HG02610 (cell line): Measurements from ENCODE around the gene USP25.
A peak's percentile ranks its signal among the peaks of the same experiment; 100 is the strongest.

Source experiments
- ATAC-seq: cut with Tn5 transposase; IDR thresholded peaks from one replicate; pipeline ENCODE4 v1.9.1; 2021; ENCODE audit warnings: mild to moderate bottlenecking, moderate library complexity; ENCODE audit not compliant: unreplicated experiment

Gene USP25

DNA sequence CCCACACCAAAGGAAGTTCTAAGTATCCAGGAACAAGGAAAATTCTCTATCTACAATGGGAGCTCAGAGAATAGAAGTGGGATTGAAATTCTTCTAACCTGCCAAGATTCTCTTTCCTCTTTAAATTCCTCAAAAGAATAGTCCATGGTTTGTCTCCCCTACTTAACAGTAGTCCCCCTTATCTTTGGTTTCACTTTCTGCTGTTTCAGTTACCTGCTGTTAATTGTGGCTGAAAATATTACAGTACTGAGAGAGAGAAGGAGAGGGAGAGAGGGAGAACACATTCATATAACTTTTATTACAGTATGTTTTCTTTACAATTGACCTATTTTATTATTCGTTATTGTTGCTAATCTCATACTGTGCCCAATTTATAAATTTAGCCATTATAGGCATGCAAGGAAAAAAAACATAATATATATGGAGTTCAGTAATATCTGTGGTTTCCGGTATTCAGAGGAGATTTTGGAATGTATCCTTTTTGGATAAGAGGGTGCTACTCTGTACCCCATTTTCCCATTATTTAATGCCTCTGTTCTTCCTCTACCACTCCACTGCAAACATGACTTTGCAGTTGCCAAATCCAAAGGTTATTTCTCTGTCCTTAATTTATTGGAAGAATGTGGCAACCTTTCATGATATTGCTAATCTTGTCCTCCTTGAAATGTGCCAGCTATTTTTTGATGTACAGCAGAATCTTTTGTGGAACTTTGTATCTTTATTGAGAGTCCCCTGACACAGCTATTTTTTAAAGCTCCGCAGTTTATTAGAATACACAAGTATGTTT is 68.0 kb downstream of the USP25 start:
- peak; percentile 60 for ATAC-seq

DNA sequence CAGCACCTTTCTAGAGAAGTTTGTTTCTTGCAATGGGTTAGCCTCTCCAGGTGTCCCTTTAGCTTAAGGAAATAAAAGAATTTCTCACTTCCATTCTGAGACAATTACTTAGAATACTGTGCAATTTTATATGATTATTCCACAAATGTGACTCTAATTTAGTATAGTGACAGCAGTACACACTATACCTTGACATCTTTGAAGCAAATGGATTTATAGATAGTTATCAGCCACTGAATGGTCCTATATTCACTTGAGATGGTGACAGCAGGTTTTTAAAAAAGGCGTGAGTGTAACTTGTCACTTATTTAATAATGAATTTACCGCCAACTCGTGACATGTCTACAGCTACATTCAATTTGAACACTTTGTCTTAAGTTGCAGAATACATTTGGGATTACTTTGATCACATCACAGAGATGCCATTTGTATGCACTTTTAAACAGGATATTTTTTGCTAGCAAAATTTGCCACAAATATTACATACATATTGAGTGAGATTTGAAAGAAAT is 71.6 kb downstream of the USP25 start:
- ATAC-seq = no peak

DNA sequence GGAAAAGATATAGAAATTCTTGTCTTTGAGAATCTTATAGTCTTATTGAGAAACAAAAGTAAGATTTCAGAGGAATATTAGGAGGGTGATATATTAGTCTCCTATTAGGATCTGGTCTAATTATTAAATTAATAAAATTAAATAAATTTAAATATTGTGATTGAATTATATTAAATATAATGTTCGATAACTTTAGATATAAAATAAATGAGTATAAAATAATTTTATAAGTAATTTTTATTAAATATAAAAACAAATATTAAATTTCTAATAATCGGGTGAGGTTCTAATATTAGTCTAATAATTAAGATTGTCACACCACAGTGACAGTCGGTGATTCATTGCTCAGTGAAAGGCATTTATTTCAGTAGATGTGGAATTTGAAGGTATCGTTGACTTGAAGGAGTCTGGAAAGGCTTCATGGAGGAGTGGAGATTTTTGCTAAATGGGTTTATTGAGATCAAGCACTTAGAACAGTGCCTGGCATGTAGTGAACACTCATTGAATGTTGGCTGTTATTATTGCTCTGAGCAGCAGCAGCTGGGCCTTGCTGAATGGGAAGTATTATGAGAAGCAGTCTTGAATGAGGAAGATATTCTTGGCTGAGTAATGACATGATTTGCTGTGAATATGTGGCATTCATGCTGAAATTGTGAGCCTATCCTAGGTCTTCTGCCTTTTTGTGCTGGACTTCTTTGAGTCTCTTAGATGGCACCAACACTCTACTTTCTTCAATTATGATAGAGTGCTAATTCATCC is 74.6 kb downstream of the USP25 start:
- ATAC-seq = no peak

GRCh38 chr21:15809065-15809464 is 79.3 kb downstream of the USP25 start:
- ATAC-seq = no peak

GRCh38 chr21:15809818-15810217 is 80.0 kb downstream of the USP25 start:
- ATAC-seq = no peak

- ATAC-seq = no peak
Measured at GRCh38 chr21:15815285-15815684, 85.5 kb downstream of the USP25 start.

GRCh38 chr21:15820327-15820726 is 90.5 kb downstream of the USP25 start:
- no peak for ATAC-seq

GRCh38 chr21:15820852-15821379 is 91.1 kb downstream of the USP25 start:
- no peak for ATAC-seq

- no peak for ATAC-seq
Measured at GRCh38 chr21:15823486-15824150, 93.8 kb downstream of the USP25 start.

GRCh38 chr21:15825700-15826099 is 95.9 kb downstream of the USP25 start:
- no peak for ATAC-seq

DNA sequence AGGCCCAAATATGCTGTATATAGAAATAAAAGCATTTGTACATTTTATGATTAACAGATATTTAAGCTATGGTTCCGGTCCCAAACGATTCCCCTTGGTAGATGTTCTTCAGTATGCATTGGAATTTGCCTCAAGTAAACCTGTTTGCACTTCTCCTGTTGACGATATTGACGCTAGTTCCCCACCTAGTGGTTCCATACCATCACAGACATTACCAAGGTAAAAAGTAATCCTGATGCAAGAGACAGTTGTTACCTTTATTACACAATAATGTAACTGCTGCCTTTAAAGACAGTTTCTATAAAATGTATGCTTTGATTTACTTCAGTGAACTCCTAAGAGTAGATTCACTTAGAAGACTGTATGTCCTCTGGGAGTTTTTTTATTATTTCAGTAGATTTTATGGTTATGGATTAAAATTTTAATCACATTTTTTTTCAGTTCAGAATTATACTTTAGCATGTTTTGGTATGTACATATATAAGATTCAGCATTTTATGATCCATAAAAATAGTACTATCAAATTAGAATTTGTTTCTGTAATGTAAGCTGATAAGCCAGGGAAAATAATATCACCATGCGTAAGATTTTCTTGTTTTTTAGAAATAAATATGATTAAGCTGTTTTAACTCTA is 96.5 kb downstream of the USP25 start:
- no peak for ATAC-seq

DNA sequence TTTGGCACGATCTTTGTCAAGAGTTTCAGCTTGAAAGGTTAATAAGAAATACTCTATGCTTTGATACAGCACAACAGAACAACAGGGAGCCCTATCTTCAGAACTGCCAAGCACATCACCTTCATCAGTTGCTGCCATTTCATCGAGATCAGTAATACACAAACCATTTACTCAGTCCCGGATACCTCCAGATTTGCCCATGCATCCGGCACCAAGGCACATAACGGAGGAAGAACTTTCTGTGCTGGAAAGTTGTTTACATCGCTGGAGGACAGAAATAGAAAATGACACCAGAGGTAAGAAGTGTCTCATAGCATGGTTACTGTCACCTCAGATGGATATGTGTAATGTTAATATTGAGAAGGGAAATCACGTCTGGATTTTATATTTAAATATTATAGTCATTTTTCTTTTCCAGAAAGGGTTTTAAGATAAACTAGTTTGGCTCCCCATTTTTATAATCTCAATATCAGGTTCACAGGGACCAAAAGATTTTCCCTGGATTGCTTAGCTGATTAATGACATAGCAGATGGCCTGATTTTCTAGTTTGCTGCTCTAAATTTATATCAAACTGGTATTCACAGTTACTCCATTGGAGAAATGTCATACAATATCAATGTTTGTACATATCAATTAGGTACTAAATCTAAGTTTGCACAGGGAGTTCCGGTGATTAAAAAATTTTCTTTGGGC is 97.3 kb downstream of the USP25 start:
- ATAC-seq = no peak

- no peak for ATAC-seq
Measured at GRCh38 chr21:15831497-15831896, 101.7 kb downstream of the USP25 start.

- ATAC-seq = no peak
Measured at GRCh38 chr21:15837645-15838044, 107.9 kb downstream of the USP25 start.

- ATAC-seq = no peak
Measured at GRCh38 chr21:15839026-15839425, 109.2 kb downstream of the USP25 start.

- no peak for ATAC-seq
Measured at GRCh38 chr21:15839601-15840000, 109.8 kb downstream of the USP25 start.

GRCh38 chr21:15840406-15840805 is 110.6 kb downstream of the USP25 start:
- ATAC-seq = no peak

GRCh38 chr21:15841856-15842564 is 112.2 kb downstream of the USP25 start:
- no peak for ATAC-seq

DNA sequence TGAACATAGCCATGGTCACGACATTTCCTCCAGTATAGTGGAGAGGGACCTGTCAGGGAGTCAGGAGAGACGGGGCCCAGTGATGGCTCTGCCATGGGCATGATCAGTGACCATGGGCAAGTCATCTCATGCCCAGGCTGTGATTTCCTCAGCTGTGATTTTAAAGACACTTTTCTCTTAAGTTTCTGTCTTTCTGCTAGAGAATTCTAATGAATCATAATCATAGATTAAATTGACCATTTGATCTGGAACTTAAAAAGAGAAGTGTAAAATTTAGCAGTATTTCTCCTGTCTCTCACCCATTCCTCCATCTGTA is 112.7 kb downstream of the USP25 start:
- no peak for ATAC-seq

GRCh38 chr21:15843766-15844165 is 114.0 kb downstream of the USP25 start:
- no peak for ATAC-seq
